ACHN (cell line): Measurements from ENCODE around the gene DYNLL1.

Experiments
- DNase-seq: peaks from one replicate; pipeline ENCODE4 v3.0.0-alpha.2; 2015
- in situ Hi-C: cut with HindIII; loops from 2 replicates; pipeline ENCODE4 v1.10.0; 2017; ENCODE audit warnings: low sequenced_read_pairs, low pct_ligation_motif_present, low pct_unique_long_range_greater_than_20kb

The DYNLL1 gene

GRCh38 chr12:120538281-120539156 is 42.6 kb downstream of the DYNLL1 start:
- in situ Hi-C loops: no loop called here
- DNase-seq: peak; percentile 86

DNA sequence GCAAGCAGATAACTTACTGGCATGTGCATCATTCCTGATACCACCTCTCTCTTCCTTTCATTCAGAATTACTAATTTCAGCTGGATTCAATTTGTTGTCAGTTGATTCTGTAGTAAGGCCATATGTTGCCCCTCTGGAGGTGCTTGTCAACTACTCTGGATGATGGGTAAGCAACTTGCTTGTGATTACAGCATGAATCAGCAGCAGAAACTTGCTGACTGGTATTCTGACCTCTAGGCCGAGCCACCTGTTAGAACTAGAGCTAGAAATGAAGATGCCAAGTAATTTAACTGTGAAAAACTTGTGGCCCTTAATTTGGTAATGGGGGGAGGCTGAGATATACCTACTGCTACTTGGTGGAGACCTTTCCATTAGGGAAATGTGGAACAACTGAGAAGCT is 43.4 kb downstream of the DYNLL1 start:
- peak; percentile 25 for DNase-seq
- in situ Hi-C loops: no loop called here

- in situ Hi-C loops: no loop called here
- no peak for DNase-seq
Measured at GRCh38 chr12:120540445-120540844, 44.5 kb downstream of the DYNLL1 start.

GRCh38 chr12:120542166-120542565 is 46.3 kb downstream of the DYNLL1 start:
- DNase-seq: no peak
- in situ Hi-C loops: no loop called here

DNA sequence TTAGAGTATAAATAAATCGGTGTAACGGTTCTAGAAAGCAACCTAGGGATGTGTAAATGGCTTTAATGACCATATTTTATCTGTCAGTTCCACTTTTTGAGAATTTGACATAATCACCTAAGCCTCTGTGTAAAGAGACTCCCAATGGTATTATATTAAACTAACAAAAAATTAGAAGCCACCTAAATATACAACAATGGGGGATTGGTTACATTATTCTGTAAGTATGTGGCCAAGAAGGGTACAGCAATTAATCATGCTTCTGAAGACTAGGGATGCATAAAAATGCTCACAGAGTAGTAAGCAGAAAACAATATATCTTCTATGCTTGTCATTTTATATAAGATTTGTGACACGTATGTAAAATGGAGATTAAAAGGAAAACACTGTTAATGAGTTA is 48.8 kb downstream of the DYNLL1 start:
- in situ Hi-C loops: no loop called here

GRCh38 chr12:120546050-120546386 is 50.1 kb downstream of the DYNLL1 start:
- in situ Hi-C loops: no loop called here
- DNase-seq: no peak

More for the DNA sequence above, 48.8 kb downstream of the DYNLL1 start:
- DNase-seq: no peak
